HEK293 (cell line): ENCODE results near the gene RHOF.

ENCODE experiments used
- CTCF ChIA-PET: fragments of 350-600 bp; formaldehyde crosslinking; extraction: SDS; loops from one replicate; lab custom pipeline; 2021; ENCODE audit warnings: antibody characterized with exemption; lab: Yijun Ruan, JAX
- POLR2A ChIA-PET: fragments of 300-600 bp; formaldehyde crosslinking; extraction: SDS; loops from one replicate; lab custom pipeline; 2020; ENCODE audit warnings: antibody characterized with exemption, inconsistent platforms; lab: Yijun Ruan, JAX
- H3K27ac ChIP-seq: fragments of 200-500 bp; sonication (Bioruptor generic); 2 replicates; pipeline ENCODE4 v1.5.1; 2014; ENCODE audit warnings: low read depth, low read length, control low read depth, inconsistent platforms; ENCODE audit errors: extremely low read depth
- H3K36me3 ChIP-seq, 2 experiments: fragments of 200-500 bp in 1 of 2; sonication (Bioruptor generic) in 1 of 2; 1 replicate in 1 of 2; 2 replicates in 1 of 2; pipeline ENCODE4 v1.5.1; 2014 to 2017; ENCODE audit warnings: inconsistent platforms in 2 of 2, low read length in 2 of 2; ENCODE audit not compliant: control insufficient read depth in 2 of 2, insufficient read depth in 1 of 2
- H3K4me1 ChIP-seq: fragments of 200-500 bp; sonication (Bioruptor generic); 2 replicates; pipeline ENCODE4 v1.5.1; 2014; ENCODE audit warnings: mild to moderate bottlenecking, low read length, inconsistent platforms; ENCODE audit not compliant: control insufficient read depth, insufficient read depth
- H3K4me3 ChIP-seq: 2 replicates; pipeline ENCODE4 v1.5.1; 2011; ENCODE audit warnings: low read depth, mild to moderate bottlenecking, control low read depth, low read length, moderate library complexity
- H3K9me3 ChIP-seq: fragments of 200-500 bp; sonication (Bioruptor generic); 2 replicates; pipeline ENCODE4 v1.5.1; 2014; ENCODE audit warnings: low read depth, low read length, inconsistent platforms; ENCODE audit not compliant: control insufficient read depth, insufficient read depth
- GLIS1 ChIP-seq: fragments of 450-650 bp; formaldehyde crosslinking; IDR thresholded peaks from 2 replicates; pipeline ENCODE4 v1.5.1; 2016; ENCODE audit warnings: missing biosample characterization, missing genetic modification characterization
- KLF10 ChIP-seq: fragments of 450-650 bp; IDR thresholded peaks from 2 replicates; pipeline ENCODE4 v1.5.1; 2018; ENCODE audit warnings: missing biosample characterization, mild to moderate bottlenecking, missing genetic modification characterization
- PATZ1 ChIP-seq: fragments of 450-650 bp; formaldehyde crosslinking; IDR thresholded peaks from 2 replicates; pipeline ENCODE4 v1.5.1; 2016; ENCODE audit warnings: missing biosample characterization, missing genetic modification characterization
- PRDM4 ChIP-seq: fragments of 450-650 bp; formaldehyde crosslinking; IDR thresholded peaks from 2 replicates; pipeline ENCODE4 v1.5.1; 2017; ENCODE audit warnings: missing biosample characterization, missing genetic modification characterization
- ZBTB17 ChIP-seq: fragments of 450-650 bp; formaldehyde crosslinking; IDR thresholded peaks from 2 replicates; pipeline ENCODE4 v1.5.1; 2016; ENCODE audit warnings: missing biosample characterization, missing genetic modification characterization
- ZNF146 ChIP-seq: fragments of 450-650 bp; formaldehyde crosslinking; IDR thresholded peaks from 2 replicates; pipeline ENCODE4 v1.5.1; 2016; ENCODE audit warnings: missing biosample characterization, missing genetic modification characterization
- ZNF2 ChIP-seq: fragments of 450-650 bp; formaldehyde crosslinking; IDR thresholded peaks from 2 replicates; pipeline ENCODE4 v1.5.1; 2016; ENCODE audit warnings: missing biosample characterization, missing genetic modification characterization
- ZNF221 ChIP-seq: fragments of 450-650 bp; formaldehyde crosslinking; IDR thresholded peaks from 2 replicates; pipeline ENCODE4 v1.5.1; 2017; ENCODE audit warnings: missing biosample characterization, missing genetic modification characterization, borderline replicate concordance
- ZNF23 ChIP-seq: fragments of 450-650 bp; formaldehyde crosslinking; IDR thresholded peaks from 2 replicates; pipeline ENCODE4 v1.5.1; 2016; ENCODE audit warnings: missing biosample characterization, missing genetic modification characterization, borderline replicate concordance
- ZNF341 ChIP-seq: fragments of 450-650 bp; formaldehyde crosslinking; IDR thresholded peaks from 2 replicates; pipeline ENCODE4; 2016; ENCODE audit warnings: low read depth, missing biosample characterization, missing genetic modification characterization
- ZNF670 ChIP-seq: fragments of 450-650 bp; formaldehyde crosslinking; IDR thresholded peaks from 2 replicates; pipeline ENCODE4 v1.5.1; 2016; ENCODE audit warnings: missing biosample characterization, missing genetic modification characterization, low read depth
- ZNF768 ChIP-seq: fragments of 450-650 bp; formaldehyde crosslinking; IDR thresholded peaks from 2 replicates; pipeline ENCODE4 v1.5.1; 2018; ENCODE audit warnings: missing biosample characterization, mild to moderate bottlenecking, missing genetic modification characterization
- TF ChIP-seq, protein P1 (sequence below): fragments of 450-650 bp; formaldehyde crosslinking; IDR thresholded peaks from 2 replicates; pipeline ENCODE4 v1.5.1; 2017; ENCODE audit warnings: missing biosample characterization, missing genetic modification characterization

The RHOF gene

GRCh38 chr12:121781484-121781997, 11.9 kb downstream of the RHOF start:
- H3K27ac ChIP-seq = no peak overlapping the region

GRCh38 chr12:121780429-121780828, 13.1 kb downstream of the RHOF start:
- Histone ChIP-seq H3K4me1 (no peaks in the 10 kb centered on the region), H3K4me3 (no peak overlapping the region), H3K36me3 (peaks cover 0 to 3% of the 10 kb centered on the region in 2 experiments; a peak in 1 of 3 replicates), H3K27ac (no peak overlapping the region), H3K9me3 (no peaks in the 10 kb centered on the region)
- TF ChIP-seq ZNF768 (tag by site-specific recombination) = peak; percentile 82; the same call in 1 of the 2 replicates
- TF ChIP-seq ZNF670 (tag by site-specific recombination) = no peak
- CTCF ChIA-PET = interaction anchor here (0.5 to 15.2 kb wide), 4 partner anchors 14 to 342 kb away, joined by 4 to 238 read pairs (median 8); partner anchors contain the start of gene RHOF
- POLR2A ChIA-PET = interaction anchor here (1.4 kb wide), 1 partner anchor 108 kb away, joined by 3 read pairs; the partner anchor contains the start of gene PSMD9

More at GRCh38 chr12:121781484-121781997, 11.9 kb downstream of the RHOF start:
- TF ChIP-seq ZNF341 (tag by site-specific recombination) = peak; percentile 99
- TF ChIP-seq ZBTB17 (tag by site-specific recombination) = peak; percentile 52; the same call in 1 of the 2 replicates
- no peak for TF ChIP-seq ZNF2 (tag by site-specific recombination)
- peak; percentile 60 for TF ChIP-seq PATZ1 (tag by site-specific recombination)
- 0 out of 2 replicates have a peak, but pooled peaks have one; percentile 8 for TF ChIP-seq GLIS1 (tag by site-specific recombination)
- TF ChIP-seq ZNF146 (tag by site-specific recombination) = no peak
- TF ChIP-seq, protein P1, sequence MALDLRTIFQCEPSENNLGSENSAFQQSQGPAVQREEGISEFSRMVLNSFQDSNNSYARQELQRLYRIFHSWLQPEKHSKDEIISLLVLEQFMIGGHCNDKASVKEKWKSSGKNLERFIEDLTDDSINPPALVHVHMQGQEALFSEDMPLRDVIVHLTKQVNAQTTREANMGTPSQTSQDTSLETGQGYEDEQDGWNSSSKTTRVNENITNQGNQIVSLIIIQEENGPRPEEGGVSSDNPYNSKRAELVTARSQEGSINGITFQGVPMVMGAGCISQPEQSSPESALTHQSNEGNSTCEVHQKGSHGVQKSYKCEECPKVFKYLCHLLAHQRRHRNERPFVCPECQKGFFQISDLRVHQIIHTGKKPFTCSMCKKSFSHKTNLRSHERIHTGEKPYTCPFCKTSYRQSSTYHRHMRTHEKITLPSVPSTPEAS (tag by site-specific recombination) = no peak
- TF ChIP-seq KLF10 (tag by site-specific recombination) = no peak
- POLR2A ChIA-PET = interaction anchor here (0.7 to 1.2 kb wide), 2 partner anchors 12 to 22 kb away, joined by 3 to 6 read pairs; partner anchors contain the start of gene RHOF
- Histone ChIP-seq H3K9me3 (no peaks in the 10 kb centered on the region), H3K4me3 (no peak overlapping the region), H3K4me1 (no peaks in the 10 kb centered on the region), H3K36me3 (peaks cover 0 to 3% of the 10 kb centered on the region in 2 experiments; a peak in 1 of 3 replicates)
- CTCF ChIA-PET = interaction anchor here (0.7 to 15.2 kb wide), 5 partner anchors 9 to 163 kb away, joined by 3 to 238 read pairs (median 12); partner anchors contain the start of gene RHOF

DNA sequence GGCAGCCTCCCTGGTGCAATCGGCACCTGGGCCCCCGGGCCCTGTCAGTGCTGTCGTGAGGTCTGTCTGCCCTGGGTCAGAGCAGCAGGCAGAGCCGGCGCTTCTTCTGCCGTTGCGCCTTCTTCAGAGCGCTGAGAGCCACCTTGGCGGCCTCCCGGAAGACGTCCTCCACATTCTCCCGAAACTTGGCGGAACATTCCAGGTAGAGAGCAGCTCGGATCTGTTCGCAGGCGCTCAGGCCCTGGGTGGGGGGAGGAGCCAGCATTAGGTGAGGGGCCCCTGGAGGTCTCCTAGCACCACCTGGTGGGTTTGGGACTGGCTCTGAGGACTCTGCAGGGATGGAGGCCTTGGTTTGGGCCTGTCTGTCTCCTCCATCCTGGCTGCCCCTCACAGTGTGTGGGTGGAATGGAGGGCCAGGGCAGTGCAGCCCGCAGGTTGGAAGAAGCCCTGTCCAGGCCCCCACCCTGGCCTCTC, 14.0 kb downstream of the RHOF start:
- POLR2A ChIA-PET = interaction anchor here (1.4 kb wide), 1 partner anchor 109 kb away, joined by 3 read pairs; the partner anchor contains the start of gene PSMD9
- no peak for TF ChIP-seq ZNF221
- TF ChIP-seq ZNF23 (tag by site-specific recombination) = no peak
- TF ChIP-seq PRDM4 (tag by site-specific recombination) = no peak
- H3K27ac ChIP-seq = no peak overlapping the region
- no peaks in the 10 kb centered on the region for H3K4me1 ChIP-seq
- H3K36me3 ChIP-seq = peaks cover 0 to 3% of the 10 kb centered on the region in 2 experiments; a peak in 1 of 3 replicates
- CTCF ChIA-PET = interaction anchor here (1.5 to 15.2 kb wide), 3 partner anchors 15 to 108 kb away, joined by 3 to 238 read pairs (median 12); partner anchors contain the start of gene RHOF
- no peak overlapping the region for H3K4me3 ChIP-seq
- H3K9me3 ChIP-seq = no peaks in the 10 kb centered on the region
